VCaP (cell line): ENCODE measurements around the gene SYNJ1.
A peak's percentile ranks its signal among the peaks of the same experiment; 100 is the strongest.
"Not testable (repeated sequence)": the region's sequence is repeated elsewhere in the genome, so short reads cannot be mapped to it uniquely, and the experiment has no call there.

Source experiments
- H3K27ac ChIP-seq: fragments of 450-650 bp; 2 replicates; pipeline ENCODE4 v1.5.1; 2017
- CTCF ChIP-seq: fragments of 450-650 bp; conservative IDR thresholded peaks from 2 replicates; pipeline ENCODE4 v1.5.1; 2017; ENCODE audit warnings: mild to moderate bottlenecking, moderate library complexity

SYNJ1 gene

GRCh38 chr21:32687643-32688345 lies 40.0 kb downstream of the SYNJ1 start:
- peak; percentile 32; the same call in 1 of the 2 replicates for TF ChIP-seq CTCF
- no peak overlapping the region for H3K27ac ChIP-seq

DNA sequence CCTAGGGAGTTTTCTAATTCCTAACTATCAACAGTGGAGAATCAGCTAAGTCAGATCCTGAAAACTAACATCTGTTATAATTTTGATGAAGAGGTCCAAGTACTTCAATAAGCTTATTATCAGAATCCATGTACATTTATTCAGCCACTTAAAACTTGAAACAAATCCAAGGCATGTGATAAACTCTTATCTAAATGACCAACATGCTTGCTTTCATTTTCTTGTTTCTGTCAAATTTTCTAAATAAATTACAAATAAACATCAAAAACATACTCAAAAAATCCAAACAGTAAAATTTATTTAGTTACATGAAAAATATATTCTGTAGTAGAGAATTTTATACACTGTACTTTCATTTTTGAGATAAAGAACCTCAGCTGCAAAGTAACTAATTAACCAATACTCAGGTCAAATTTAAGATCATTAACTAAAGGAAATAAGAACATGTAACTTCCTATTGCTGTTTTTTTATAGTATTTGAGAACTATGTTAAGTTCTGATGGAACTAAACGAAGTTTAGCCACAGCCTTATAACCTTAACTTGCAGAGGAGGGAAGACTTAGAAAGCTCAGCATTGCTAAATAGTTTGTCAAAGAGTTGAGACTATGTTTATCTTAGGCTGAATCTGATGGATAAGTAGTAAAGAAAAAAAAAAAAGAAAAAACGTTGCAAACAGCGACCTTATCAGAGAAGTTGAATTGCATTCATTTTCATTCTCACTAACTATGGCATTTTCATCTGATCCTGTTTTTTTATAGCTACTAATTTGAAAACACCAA lies 44.9 kb downstream of the SYNJ1 start:
- peak overlapping the region; percentile 26 for H3K27ac ChIP-seq
- no peak for TF ChIP-seq CTCF

DNA sequence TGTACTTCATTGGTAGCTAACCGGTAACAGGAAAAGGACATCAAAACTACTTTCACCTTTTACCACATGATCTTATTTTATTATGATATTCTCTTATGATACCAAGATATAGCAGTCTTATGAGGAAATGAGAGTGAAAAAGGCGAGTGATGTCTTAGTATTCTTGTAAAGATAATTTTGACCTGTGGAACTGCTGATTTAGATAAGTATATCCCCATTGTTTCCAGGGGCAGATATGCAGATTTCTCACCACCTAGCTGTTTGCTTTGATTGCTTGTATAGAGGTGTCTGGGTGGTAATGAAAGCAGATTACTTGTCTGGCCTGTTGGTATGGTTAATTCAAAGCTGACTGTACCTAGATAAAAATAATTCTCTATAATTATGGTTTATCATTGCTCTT lies 53.1 kb downstream of the SYNJ1 start:
- H3K27ac ChIP-seq, result no peak overlapping the region
- no peak for TF ChIP-seq CTCF

GRCh38 chr21:32674038-32674437 lies 53.8 kb downstream of the SYNJ1 start:
- no peak overlapping the region for H3K27ac ChIP-seq
- TF ChIP-seq CTCF, result no peak

GRCh38 chr21:32666258-32666657 lies 61.6 kb downstream of the SYNJ1 start:
- TF ChIP-seq CTCF, result no peak
- H3K27ac ChIP-seq, result no peak overlapping the region

GRCh38 chr21:32664095-32664494 lies 63.7 kb downstream of the SYNJ1 start:
- H3K27ac ChIP-seq, result not testable (repeated sequence)

DNA sequence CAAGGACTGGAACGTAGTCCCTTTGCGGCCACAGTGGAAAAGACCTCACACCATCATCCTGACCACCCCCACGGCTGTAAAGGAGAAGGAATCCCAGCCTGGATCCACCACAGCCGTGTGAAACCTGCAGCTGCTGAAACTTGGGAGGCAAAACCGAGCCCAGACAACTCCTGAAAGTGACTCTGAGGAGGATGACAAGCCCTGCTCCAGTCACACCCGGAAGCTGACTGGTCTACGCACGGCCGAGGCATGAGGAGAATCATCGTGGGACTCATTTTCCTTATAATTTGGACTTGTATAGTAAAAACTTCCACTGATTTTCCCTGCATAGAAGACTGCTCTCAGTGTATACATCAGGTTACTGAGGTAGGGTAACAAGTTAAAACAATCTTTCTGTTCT lies 65.8 kb downstream of the SYNJ1 start:
- H3K27ac ChIP-seq, result peak overlapping the region; percentile 60

- H3K27ac ChIP-seq, result peak overlapping the region; percentile 60
- TF ChIP-seq CTCF, result peak; percentile 13; the same call in 1 of the 2 replicates
Measured at GRCh38 chr21:32661026-32661782, 66.6 kb downstream of the SYNJ1 start.
